Astrocyte (in vitro differentiated cells and primary cell): ENCODE results near the gene NSF. TPM values are rescaled to one million over a fixed set of nuclear protein-coding genes. Genes with fewer than 3 reads are reported as not detected.

Experiments used
- DNase-seq: peaks from one replicate; pipeline ENCODE4 v3.0.0-alpha.2; 2010; ENCODE audit warnings: low read depth
- FAIRE-seq: peaks from 2 replicates; lab custom pipeline; 2011; peaks lifted over from hg19 to GRCh38; lab: Jason Lieb, UNC
- H2AFZ ChIP-seq: 2 replicates; pipeline ENCODE4 v1.6.0; 2012; ENCODE audit warnings: low read depth, low read length, inconsistent platforms
- H3K27ac ChIP-seq: 2 replicates; pipeline ENCODE4 v1.5.1; 2011; ENCODE audit warnings: low read depth, low read length, inconsistent platforms
- H3K27me3 ChIP-seq: 2 replicates; pipeline ENCODE4 v1.6.0; 2011; ENCODE audit warnings: low read length, inconsistent platforms; ENCODE audit not compliant: insufficient read depth
- H3K36me3 ChIP-seq: 2 replicates; pipeline ENCODE4 v1.5.1; 2011; ENCODE audit warnings: low read length, inconsistent platforms; ENCODE audit not compliant: insufficient read depth
- H3K4me1 ChIP-seq: 2 replicates; pipeline ENCODE4 v1.5.1; 2011; ENCODE audit warnings: low read length, inconsistent platforms; ENCODE audit not compliant: insufficient read depth
- H3K4me2 ChIP-seq: 2 replicates; pipeline ENCODE4 v1.6.0; 2012; ENCODE audit warnings: low read length, inconsistent platforms
- H3K4me3 ChIP-seq: 2 replicates; pipeline ENCODE4 v1.5.1; 2011; ENCODE audit warnings: low read depth, mild to moderate bottlenecking, low read length, inconsistent platforms; ENCODE audit not compliant: insufficient read depth
- H3K79me2 ChIP-seq: 2 replicates; pipeline ENCODE4 v1.6.0; 2012; ENCODE audit warnings: mild to moderate bottlenecking, low read length, inconsistent platforms; ENCODE audit not compliant: insufficient read depth
- H3K9ac ChIP-seq: 2 replicates; pipeline ENCODE4 v1.6.0; 2012; ENCODE audit warnings: mild to moderate bottlenecking, low read length, inconsistent platforms
- H3K9me3 ChIP-seq: 2 replicates; pipeline ENCODE4 v1.5.1; 2012; ENCODE audit warnings: low read depth, mild to moderate bottlenecking, low read length, inconsistent platforms; ENCODE audit not compliant: insufficient read depth
- H4K20me1 ChIP-seq: 2 replicates; pipeline ENCODE4 v1.6.0; 2012; ENCODE audit warnings: low read length, inconsistent platforms; ENCODE audit not compliant: insufficient read depth
- H3K27ac Mint-ChIP-seq: one replicate; pipeline ENCODE4 v1.8.0; 2021; ENCODE audit warnings: mild to moderate bottlenecking, mixed read lengths; ENCODE audit not compliant: unreplicated experiment
- H3K27me3 Mint-ChIP-seq: one replicate; pipeline ENCODE4 v1.8.0; 2021; ENCODE audit warnings: low read depth, mixed read lengths; ENCODE audit not compliant: unreplicated experiment
- H3K36me3 Mint-ChIP-seq: one replicate; pipeline ENCODE4 v1.8.0; 2021; ENCODE audit warnings: low read depth, mixed read lengths; ENCODE audit not compliant: unreplicated experiment
- H3K4me1 Mint-ChIP-seq: one replicate; pipeline ENCODE4 v1.8.0; 2021; ENCODE audit warnings: low read depth, mixed read lengths; ENCODE audit not compliant: unreplicated experiment
- H3K4me3 Mint-ChIP-seq: one replicate; pipeline ENCODE4 v1.8.0; 2021; ENCODE audit warnings: mild to moderate bottlenecking, moderate library complexity, mixed read lengths; ENCODE audit not compliant: unreplicated experiment
- H3K9me3 Mint-ChIP-seq: one replicate; pipeline ENCODE4 v1.8.0; 2021; ENCODE audit warnings: mild to moderate bottlenecking, mixed read lengths; ENCODE audit not compliant: unreplicated experiment
- EZH2 ChIP-seq: IDR thresholded peaks from 2 replicates; pipeline ENCODE4 v1.6.1; 2012; ENCODE audit warnings: mild to moderate bottlenecking, low read length, inconsistent platforms; ENCODE audit not compliant: insufficient read depth
- total RNA-seq: library from RNA; stranded (reverse); gene quantifications from 2 replicates; pipeline ENCODE4 v1.2.1, GENCODE V29; 2021
- TF ChIP-seq, protein P1 (sequence below): IDR thresholded peaks from 2 replicates; pipeline ENCODE4 v1.5.1; 2011; ENCODE audit warnings: low read depth, mild to moderate bottlenecking, inconsistent platforms, low read length, moderate library complexity; ENCODE audit not compliant: insufficient read depth

NSF gene
- total RNA-seq, 1 donor from 2014 or later = 83.4 TPM

DNA sequence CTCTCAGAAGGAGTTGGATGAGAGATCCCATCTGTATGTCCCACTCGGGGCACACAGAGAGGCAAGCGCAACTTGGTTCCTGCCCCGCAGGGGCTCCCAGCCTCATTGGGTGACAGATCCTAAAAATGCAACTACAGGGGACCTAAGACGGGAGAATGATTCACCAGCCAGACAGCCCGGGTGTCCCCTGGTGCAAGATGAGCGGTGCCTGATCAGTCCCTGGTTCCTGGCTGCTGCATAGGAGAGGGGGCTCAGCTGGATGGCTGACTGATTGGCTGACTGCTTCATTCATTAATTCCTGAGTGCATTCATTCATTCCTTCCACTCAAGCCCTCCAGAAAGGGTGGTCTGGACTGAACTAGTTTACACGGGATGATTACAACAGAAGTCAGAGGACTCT lies 206.1 kb downstream of the NSF start:
- H3K36me3 ChIP-seq = no peaks in the 10 kb centered on the region
- H3K27me3 ChIP-seq = peaks cover 9% of the 10 kb centered on the region
- no peak overlapping the region for H2AFZ ChIP-seq
- no peak overlapping the region for H3K4me3 ChIP-seq
- FAIRE-seq = no peak
- H3K79me2 ChIP-seq = no peaks in the 10 kb centered on the region
- DNase-seq = no peak
- no peaks in the 10 kb centered on the region for H3K36me3 Mint-ChIP-seq
- peaks cover 41% of the 10 kb centered on the region for H3K27me3 Mint-ChIP-seq
- no peak overlapping the region for H3K4me3 Mint-ChIP-seq
- peaks cover 4% of the 10 kb centered on the region for H3K4me1 ChIP-seq
- no peaks in the 10 kb centered on the region for H3K4me1 Mint-ChIP-seq
- no peaks in the 10 kb centered on the region for H3K9me3 Mint-ChIP-seq
- H3K9me3 ChIP-seq = no peaks in the 10 kb centered on the region
- no peak overlapping the region for H3K9ac ChIP-seq
- H3K4me2 ChIP-seq = no peak overlapping the region
- no peaks in the 10 kb centered on the region for H4K20me1 ChIP-seq
- H3K27ac ChIP-seq = no peak overlapping the region
- TF ChIP-seq EZH2 = no peak
- TF ChIP-seq, protein P1, sequence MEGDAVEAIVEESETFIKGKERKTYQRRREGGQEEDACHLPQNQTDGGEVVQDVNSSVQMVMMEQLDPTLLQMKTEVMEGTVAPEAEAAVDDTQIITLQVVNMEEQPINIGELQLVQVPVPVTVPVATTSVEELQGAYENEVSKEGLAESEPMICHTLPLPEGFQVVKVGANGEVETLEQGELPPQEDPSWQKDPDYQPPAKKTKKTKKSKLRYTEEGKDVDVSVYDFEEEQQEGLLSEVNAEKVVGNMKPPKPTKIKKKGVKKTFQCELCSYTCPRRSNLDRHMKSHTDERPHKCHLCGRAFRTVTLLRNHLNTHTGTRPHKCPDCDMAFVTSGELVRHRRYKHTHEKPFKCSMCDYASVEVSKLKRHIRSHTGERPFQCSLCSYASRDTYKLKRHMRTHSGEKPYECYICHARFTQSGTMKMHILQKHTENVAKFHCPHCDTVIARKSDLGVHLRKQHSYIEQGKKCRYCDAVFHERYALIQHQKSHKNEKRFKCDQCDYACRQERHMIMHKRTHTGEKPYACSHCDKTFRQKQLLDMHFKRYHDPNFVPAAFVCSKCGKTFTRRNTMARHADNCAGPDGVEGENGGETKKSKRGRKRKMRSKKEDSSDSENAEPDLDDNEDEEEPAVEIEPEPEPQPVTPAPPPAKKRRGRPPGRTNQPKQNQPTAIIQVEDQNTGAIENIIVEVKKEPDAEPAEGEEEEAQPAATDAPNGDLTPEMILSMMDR = no peak
- H3K27ac Mint-ChIP-seq = no peak overlapping the region

DNA sequence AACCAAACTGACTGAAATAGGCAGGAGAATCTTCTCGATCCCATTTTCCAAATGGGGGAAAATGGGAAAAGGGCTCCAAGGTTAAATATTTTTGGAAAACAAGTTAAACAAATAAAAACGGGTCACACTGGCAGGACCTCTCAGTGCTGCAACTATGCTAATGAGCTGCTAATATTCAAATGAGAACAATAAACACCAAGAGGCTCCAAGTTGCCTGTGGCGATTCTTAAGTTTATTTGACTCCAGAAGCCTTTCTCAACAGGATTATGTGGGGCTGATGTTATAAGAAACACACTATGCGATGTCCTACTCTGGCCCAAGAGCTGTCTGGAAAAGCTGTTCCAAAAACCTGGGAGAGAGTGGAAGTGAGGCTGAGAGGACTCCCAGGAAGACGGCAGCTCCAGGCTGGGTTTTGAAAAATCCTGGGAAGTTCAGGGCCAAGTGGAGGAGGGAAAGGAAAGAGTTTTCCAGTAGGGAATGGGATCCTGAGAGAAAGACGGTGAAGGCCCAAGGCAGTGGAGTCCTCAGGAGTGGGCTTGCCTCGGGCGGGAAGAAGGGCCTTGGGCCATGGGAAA lies 206.6 kb downstream of the NSF start:
- H2AFZ ChIP-seq = no peak overlapping the region
- DNase-seq (no peak), FAIRE-seq (no peak)
- Mint-ChIP-seq H3K27me3 (peaks cover 37% of the 10 kb centered on the region), H3K9me3 (no peaks in the 10 kb centered on the region), H3K4me1 (no peaks in the 10 kb centered on the region), H3K4me3 (no peak overlapping the region), H3K27ac (no peak overlapping the region), H3K36me3 (no peaks in the 10 kb centered on the region)
- peaks cover 4% of the 10 kb centered on the region for H3K4me1 ChIP-seq
- no peak overlapping the region for H3K4me3 ChIP-seq
- H3K27ac ChIP-seq = no peak overlapping the region
- H3K9ac ChIP-seq = no peak overlapping the region
- peaks cover 9% of the 10 kb centered on the region for H3K27me3 ChIP-seq
- H3K79me2 ChIP-seq = no peaks in the 10 kb centered on the region
- no peak overlapping the region for H3K4me2 ChIP-seq
- TF ChIP-seq, protein P1 = no peak
- TF ChIP-seq EZH2 = no peak
- H4K20me1 ChIP-seq = no peaks in the 10 kb centered on the region
- H3K9me3 ChIP-seq = no peaks in the 10 kb centered on the region
- H3K36me3 ChIP-seq = no peaks in the 10 kb centered on the region

DNA sequence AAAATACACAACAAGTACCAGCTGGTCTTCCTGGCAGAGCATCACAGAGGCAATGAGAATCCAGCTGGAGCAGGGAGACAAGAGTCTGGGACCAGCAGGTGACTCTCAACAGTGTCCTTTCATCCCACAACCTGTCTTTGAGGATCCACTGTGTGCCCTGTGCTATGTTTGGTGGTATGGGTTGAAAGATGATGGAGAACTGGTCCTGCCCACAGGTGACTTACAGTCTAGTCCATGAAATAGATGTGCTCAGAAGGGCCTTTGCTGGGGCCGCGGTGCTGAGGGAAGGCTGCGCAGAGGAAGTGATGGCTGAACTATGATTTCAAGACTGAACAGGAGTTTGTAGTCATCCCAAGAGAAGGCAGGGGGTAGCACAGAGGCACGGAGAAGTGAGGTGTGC lies 210.1 kb downstream of the NSF start:
- no peaks in the 10 kb centered on the region for H3K9me3 ChIP-seq
- no peaks in the 10 kb centered on the region for H3K79me2 ChIP-seq
- H3K4me2 ChIP-seq = no peak overlapping the region
- no peak overlapping the region for H3K27ac ChIP-seq
- Mint-ChIP-seq H3K36me3 (no peaks in the 10 kb centered on the region), H3K9me3 (peaks cover 3% of the 10 kb centered on the region), H3K4me1 (no peaks in the 10 kb centered on the region), H3K4me3 (no peak overlapping the region), H3K27me3 (peaks cover 34% of the 10 kb centered on the region), H3K27ac (no peak overlapping the region)
- TF ChIP-seq, protein P1 = no peak
- no peak for TF ChIP-seq EZH2
- no peak overlapping the region for H3K4me3 ChIP-seq
- no peak for DNase-seq
- H3K4me1 ChIP-seq = no peaks in the 10 kb centered on the region
- no peak overlapping the region for H3K9ac ChIP-seq
- no peak overlapping the region for H2AFZ ChIP-seq
- H3K27me3 ChIP-seq = peaks cover 5% of the 10 kb centered on the region
- FAIRE-seq = no peak
- no peaks in the 10 kb centered on the region for H3K36me3 ChIP-seq
- no peaks in the 10 kb centered on the region for H4K20me1 ChIP-seq
